IPS DF 6.9 (cell line): ENCODE data around the gene LAGE3.
A peak's percentile ranks its signal among the peaks of the same experiment; 100 is the strongest.

Source experiments
- DNase-seq: peaks from one replicate; pipeline ENCODE4 v3.0.0-alpha.2; 2013; ENCODE audit warnings: low read depth, low spot score
- H3K27ac ChIP-seq: one replicate; pipeline ENCODE4 v1.5.1; 2013; ENCODE audit warnings: low read length, control low read depth
- H3K27me3 ChIP-seq: 2 replicates; pipeline ENCODE4 v1.6.1; 2013; ENCODE audit warnings: mild to moderate bottlenecking, low read length; ENCODE audit not compliant: control insufficient read depth, insufficient read depth
- H3K36me3 ChIP-seq: 2 replicates; pipeline ENCODE4 v1.6.1; 2013; ENCODE audit warnings: low read length; ENCODE audit not compliant: control insufficient read depth, insufficient read depth
- H3K4me1 ChIP-seq: 2 replicates; pipeline ENCODE4 v1.6.1; 2013; ENCODE audit warnings: low read length; ENCODE audit not compliant: control insufficient read depth, insufficient read depth
- H3K4me3 ChIP-seq: 2 replicates; pipeline ENCODE4 v1.5.1; 2013; ENCODE audit warnings: mild to moderate bottlenecking, low read length
- H3K9me3 ChIP-seq: 2 replicates; pipeline ENCODE4 v1.6.1; 2013; ENCODE audit warnings: low read length, inconsistent platforms; ENCODE audit not compliant: control insufficient read depth, insufficient read depth
- WGBS: extraction: QIAGEN DNeasy Blood & Tissue Kit; methylation state at CpG from one replicate; pipeline ENCODE4 v1.1.7; 2013; ENCODE audit warnings: mixed read lengths, missing lambda C conversion rate; ENCODE audit not compliant: insufficient read length, insufficient coverage; 5-methylcytosine and 5-hydroxymethylcytosine counted together

LAGE3 gene

GRCh38 chrX:154478728-154479622 is at the start of gene LAGE3:
Gene LAGE3 (minus strand): TSS chrX:154479281. CDS start chrX:154478915, 366 bp downstream.
- WGBS = no CpG with 5 or more reads among the region's 85 CpGs
- Histone ChIP-seq H3K36me3 (no peaks in the 10 kb centered on the region), H3K4me1 (no peaks in the 10 kb centered on the region), H3K4me3 (peak within 1 kb of the TSS; percentile 78; the same call in 1 of the 2 replicates), H3K27me3 (no peaks in the 10 kb centered on the region), H3K27ac (no peak within 1 kb of the TSS), H3K9me3 (no peaks in the 10 kb centered on the region)
- DNase-seq = no peak

GRCh38 chrX:154526901-154527675 is 48.0 kb upstream of the LAGE3 start:
- H3K4me3 ChIP-seq = peak overlapping the region; percentile 17; the same call in 1 of the 2 replicates
- DNase-seq = no peak
- H3K36me3 ChIP-seq = no peaks in the 10 kb centered on the region
- no CpG with 5 or more reads among the region's 15 CpGs for WGBS
- H3K9me3 ChIP-seq = no peaks in the 10 kb centered on the region
- no peaks in the 10 kb centered on the region; the same call in 1 of the 2 replicates for H3K4me1 ChIP-seq
- no peak overlapping the region for H3K27ac ChIP-seq
- H3K27me3 ChIP-seq = no peaks in the 10 kb centered on the region

- Histone ChIP-seq H3K27ac (no peak overlapping the region), H3K4me3 (no peak overlapping the region), H3K36me3 (no peaks in the 10 kb centered on the region), H3K9me3 (no peaks in the 10 kb centered on the region), H3K27me3 (no peaks in the 10 kb centered on the region), H3K4me1 (no peaks in the 10 kb centered on the region; the same call in 1 of the 2 replicates)
- no CpG with 5 or more reads among the region's 14 CpGs for WGBS
- no peak for DNase-seq
These were observed 46.8 kb upstream of the LAGE3 start for GRCh38 chrX:154525606-154526490.

- Histone ChIP-seq H3K36me3 (no peaks in the 10 kb centered on the region), H3K27me3 (no peaks in the 10 kb centered on the region), H3K9me3 (no peaks in the 10 kb centered on the region), H3K4me1 (peaks cover 4% of the 10 kb centered on the region; the same call in 1 of the 2 replicates), H3K4me3 (no peak overlapping the region), H3K27ac (no peak overlapping the region)
- no CpG with 5 or more reads among the region's 8 CpGs for WGBS
- DNase-seq = no peak
These were observed 40.3 kb upstream of the LAGE3 start for GRCh38 chrX:154519389-154519788.

GRCh38 chrX:154517101-154517781 is 38.2 kb upstream of the LAGE3 start:
- DNase-seq = no peak
- H3K4me3 ChIP-seq = no peak overlapping the region
- H3K9me3 ChIP-seq = no peaks in the 10 kb centered on the region
- H3K27ac ChIP-seq = no peak overlapping the region
- WGBS = no CpG with 5 or more reads among the region's 25 CpGs
- no peaks in the 10 kb centered on the region for H3K36me3 ChIP-seq
- H3K4me1 ChIP-seq = peaks cover 4% of the 10 kb centered on the region; the same call in 1 of the 2 replicates
- H3K27me3 ChIP-seq = no peaks in the 10 kb centered on the region

GRCh38 chrX:154516656-154517100 is 37.6 kb upstream of the LAGE3 start:
- Histone ChIP-seq H3K4me1 (peaks cover 4% of the 10 kb centered on the region; the same call in 1 of the 2 replicates), H3K4me3 (peak overlapping the region; percentile 32; the same call in 1 of the 2 replicates), H3K36me3 (no peaks in the 10 kb centered on the region), H3K27ac (no peak overlapping the region), H3K27me3 (no peaks in the 10 kb centered on the region), H3K9me3 (no peaks in the 10 kb centered on the region)
- no CpG with 5 or more reads among the region's 19 CpGs for WGBS
- no peak for DNase-seq

GRCh38 chrX:154515966-154516655 is 37.0 kb upstream of the LAGE3 start, which contains the start of gene FAM3A:
Gene FAM3A (minus strand): TSS chrX:154516232. CDS start chrX:154515772, 460 bp downstream.
- H3K36me3 ChIP-seq = no peaks in the 10 kb centered on the region
- H3K27me3 ChIP-seq = no peaks in the 10 kb centered on the region
- no peaks in the 10 kb centered on the region for H3K9me3 ChIP-seq
- peaks cover 4% of the 10 kb centered on the region; the same call in 1 of the 2 replicates for H3K4me1 ChIP-seq
- WGBS = no CpG with 5 or more reads among the region's 59 CpGs
- peak within 1 kb of the TSS; percentile 80; the same call in 1 of the 2 replicates for H3K4me3 ChIP-seq
- no peak within 1 kb of the TSS for H3K27ac ChIP-seq
- no peak for DNase-seq

- WGBS = no CpG with 5 or more reads among the region's 34 CpGs
- Histone ChIP-seq H3K27me3 (no peaks in the 10 kb centered on the region), H3K36me3 (no peaks in the 10 kb centered on the region), H3K27ac (no peak overlapping the region), H3K4me3 (peak overlapping the region; percentile 80; the same call in 1 of the 2 replicates), H3K9me3 (no peaks in the 10 kb centered on the region), H3K4me1 (peaks cover 4% of the 10 kb centered on the region; the same call in 1 of the 2 replicates)
- no peak for DNase-seq
These were observed 36.2 kb upstream of the LAGE3 start for GRCh38 chrX:154515090-154515965.
